Measurements from ENCODE around the gene MT3.
"Not testable (repeated sequence)": the region's sequence is repeated elsewhere in the genome, so short reads cannot be mapped to it uniquely, and the experiment has no call there.

Gene MT3

GRCh38 chr16:56618138-56618537, 28.8 kb downstream of the MT3 start:
- TF ChIP-seq, protein P1, sequence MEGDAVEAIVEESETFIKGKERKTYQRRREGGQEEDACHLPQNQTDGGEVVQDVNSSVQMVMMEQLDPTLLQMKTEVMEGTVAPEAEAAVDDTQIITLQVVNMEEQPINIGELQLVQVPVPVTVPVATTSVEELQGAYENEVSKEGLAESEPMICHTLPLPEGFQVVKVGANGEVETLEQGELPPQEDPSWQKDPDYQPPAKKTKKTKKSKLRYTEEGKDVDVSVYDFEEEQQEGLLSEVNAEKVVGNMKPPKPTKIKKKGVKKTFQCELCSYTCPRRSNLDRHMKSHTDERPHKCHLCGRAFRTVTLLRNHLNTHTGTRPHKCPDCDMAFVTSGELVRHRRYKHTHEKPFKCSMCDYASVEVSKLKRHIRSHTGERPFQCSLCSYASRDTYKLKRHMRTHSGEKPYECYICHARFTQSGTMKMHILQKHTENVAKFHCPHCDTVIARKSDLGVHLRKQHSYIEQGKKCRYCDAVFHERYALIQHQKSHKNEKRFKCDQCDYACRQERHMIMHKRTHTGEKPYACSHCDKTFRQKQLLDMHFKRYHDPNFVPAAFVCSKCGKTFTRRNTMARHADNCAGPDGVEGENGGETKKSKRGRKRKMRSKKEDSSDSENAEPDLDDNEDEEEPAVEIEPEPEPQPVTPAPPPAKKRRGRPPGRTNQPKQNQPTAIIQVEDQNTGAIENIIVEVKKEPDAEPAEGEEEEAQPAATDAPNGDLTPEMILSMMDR (IDR thresholded peaks at IDR 0.05; ENCODE audit: control extremely low read depth, extremely low read depth, low read depth, missing control alignments), result no peak
- CTCF ChIA-PET, result interaction anchor here (1.0 to 1.4 kb wide), 2 partner anchors 8 to 18 kb away, joined by 3 to 4 read pairs; partner anchors contain the start of gene MT1E
- no peak for DNase-seq (ENCODE audit: extremely low spot score)
- POLR2A ChIA-PET, result no interaction called here

DNA sequence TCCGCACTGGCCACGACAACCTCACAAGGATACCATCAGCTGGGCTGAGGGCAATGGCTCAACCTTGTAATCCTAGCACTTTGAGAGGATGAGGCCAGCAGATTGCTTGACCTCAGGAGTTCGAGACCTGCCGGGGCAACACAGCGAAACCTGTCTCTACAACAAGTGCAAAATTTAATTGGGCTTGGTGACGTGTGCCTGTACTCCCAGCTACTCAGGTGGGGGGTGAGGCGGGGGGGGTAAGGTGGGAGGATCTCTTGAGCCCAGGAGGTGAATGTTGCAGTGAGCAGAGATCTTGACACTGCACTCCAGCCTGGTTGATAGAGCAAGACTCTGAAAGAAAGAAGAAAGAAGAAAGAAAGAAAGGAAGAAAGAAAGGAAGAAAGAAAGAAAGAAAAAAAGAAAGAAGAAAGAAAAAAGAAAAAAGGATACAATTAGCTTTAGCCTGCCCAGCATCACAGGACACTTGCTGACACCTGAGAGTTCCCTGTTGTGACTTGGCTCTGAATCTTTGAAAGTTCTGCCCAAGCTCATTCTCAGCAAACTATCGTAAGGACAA, 31.1 kb downstream of the MT3 start:
- CTCF ChIA-PET, result interaction anchor here (1.1 to 1.3 kb wide), 2 partner anchors 8 to 10 kb away, joined by 3 read pairs; no protein-coding TSS in a partner anchor
- DNase-seq (ENCODE audit: extremely low spot score), result no peak
- POLR2A ChIA-PET, result no interaction called here
- TF ChIP-seq, protein P1 (IDR thresholded peaks at IDR 0.05; ENCODE audit: control extremely low read depth, extremely low read depth, low read depth, missing control alignments), result no peak

DNA sequence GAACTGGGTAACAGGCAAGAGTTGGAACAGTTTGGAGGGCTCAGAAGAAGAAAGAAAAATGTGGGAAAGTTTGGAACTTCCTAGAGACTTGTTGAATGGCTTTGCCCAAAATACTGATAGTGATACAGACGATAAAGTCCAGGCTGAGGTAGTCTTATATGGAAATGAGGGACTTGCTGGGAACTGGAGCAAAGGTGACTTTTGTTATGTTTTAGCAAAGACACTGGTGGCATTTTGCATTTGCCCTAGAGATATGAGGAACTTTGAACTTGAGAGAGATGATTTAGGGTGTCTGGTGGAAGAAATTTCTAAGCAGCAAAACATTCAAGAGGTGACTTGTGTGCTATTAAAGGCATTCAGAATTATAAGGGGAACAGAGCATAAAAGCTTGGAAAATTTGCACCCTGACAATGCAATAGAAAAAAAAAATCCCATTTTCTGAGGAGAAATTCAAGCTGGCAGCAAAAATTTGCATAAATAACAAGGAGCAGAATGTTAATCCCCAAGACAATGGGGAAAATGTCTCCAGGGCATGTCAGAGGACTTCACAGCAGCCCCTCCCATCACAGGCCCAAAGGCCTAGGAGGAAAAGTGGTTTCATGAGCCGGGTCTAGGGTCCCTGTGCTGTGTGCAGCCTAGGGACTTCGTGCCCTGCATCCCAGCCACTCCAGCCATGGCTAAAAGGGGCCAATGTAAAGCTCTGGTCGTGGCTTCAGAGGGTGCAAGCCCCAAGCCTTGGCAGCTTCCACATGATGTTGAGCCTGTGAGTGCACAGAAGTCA, 32.5 kb downstream of the MT3 start:
- POLR2A ChIA-PET; DNase-seq (ENCODE audit: extremely low spot score): not testable (repeated sequence)
- CTCF ChIA-PET, result interaction anchor here (1.1 to 1.3 kb wide), 2 partner anchors 9 to 21 kb away, joined by 3 to 5 read pairs; no protein-coding TSS in a partner anchor

DNA sequence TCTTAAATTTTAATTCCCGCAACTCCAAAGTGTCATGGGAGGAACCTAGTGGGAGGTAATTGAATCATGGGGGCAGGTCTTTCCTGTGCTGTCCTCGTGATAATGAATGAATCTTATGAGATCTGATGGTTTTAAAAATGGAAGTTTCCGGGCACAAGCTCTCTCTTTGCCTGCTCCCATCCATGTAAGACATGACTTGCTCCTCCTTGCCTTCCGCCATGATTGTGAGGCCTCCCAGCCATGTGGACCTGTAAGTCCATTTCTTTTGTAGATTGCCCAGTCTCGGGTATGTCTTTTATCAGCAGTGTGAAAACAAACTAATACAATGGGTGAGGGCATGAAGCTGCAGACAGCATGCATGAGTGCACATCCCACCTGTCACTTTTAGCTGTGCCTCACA, 33.9 kb downstream of the MT3 start:
- not testable (repeated sequence) for DNase-seq (ENCODE audit: extremely low spot score)
- POLR2A ChIA-PET, result interaction anchor here (0.5 kb wide), 1 partner anchor 210 kb away, joined by 5 read pairs; no protein-coding TSS in a partner anchor
- CTCF ChIA-PET, result interaction anchor here (0.8 to 1.9 kb wide), 8 partner anchors 8 to 79 kb away, joined by 3 to 5 read pairs (median 3); no protein-coding TSS in a partner anchor

DNA sequence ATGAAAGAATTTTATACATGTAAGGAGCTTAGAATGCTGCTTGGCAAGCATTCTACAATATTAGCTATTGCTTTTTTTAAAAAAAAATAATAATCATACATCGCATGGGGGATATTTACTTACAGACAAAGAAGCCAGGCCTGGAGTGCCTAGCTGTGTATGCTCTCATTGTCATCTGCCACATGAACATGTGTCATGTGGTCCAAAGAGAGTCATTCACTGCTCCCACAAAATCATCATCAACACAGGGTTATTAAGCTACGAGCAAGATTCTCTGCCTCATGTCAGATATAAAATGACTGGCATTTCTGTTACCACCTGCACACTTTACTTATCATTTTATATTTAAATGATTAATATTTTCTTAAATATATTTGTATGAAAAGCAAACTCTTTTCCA, 34.3 kb downstream of the MT3 start:
- DNase-seq (ENCODE audit: extremely low spot score), result no peak
- ChIA-PET POLR2A (interaction anchor here (0.5 kb wide), 1 partner anchor 210 kb away, joined by 5 read pairs; no protein-coding TSS in a partner anchor), CTCF (interaction anchor here (0.8 to 1.9 kb wide), 7 partner anchors 9 to 79 kb away, joined by 3 to 4 read pairs (median 3); no protein-coding TSS in a partner anchor)
- TF ChIP-seq, protein P1 (IDR thresholded peaks at IDR 0.05; ENCODE audit: control extremely low read depth, extremely low read depth, low read depth, missing control alignments), result no peak

GRCh38 chr16:56625140-56625942, 36.0 kb downstream of the MT3 start, which contains the start of gene MT1E:
TSS of gene MT1E (plus strand) at chr16:56625781. CDS start at chr16:56625852, 71 bp downstream.
- POLR2A ChIA-PET, result interaction anchor here (0.6 kb wide), 1 partner anchor 9 kb away, joined by 3 read pairs; no protein-coding TSS in a partner anchor
- DNase-seq (ENCODE audit: extremely low spot score), result no peak
- TF ChIP-seq, protein P1 (IDR thresholded peaks at IDR 0.05; ENCODE audit: control extremely low read depth, extremely low read depth, low read depth, missing control alignments), result no peak
- CTCF ChIA-PET, result interaction anchor here (1.2 to 1.5 kb wide), 4 partner anchors 8 to 77 kb away, joined by 3 to 4 read pairs (median 4); no protein-coding TSS in a partner anchor

Measured in GM10248 (cell line).